ENCODE data around the gene EGLN2.
"Not testable (repeated sequence)": the region's sequence is repeated elsewhere in the genome, so short reads cannot be mapped to it uniquely, and the experiment has no call there.

Gene EGLN2

DNA sequence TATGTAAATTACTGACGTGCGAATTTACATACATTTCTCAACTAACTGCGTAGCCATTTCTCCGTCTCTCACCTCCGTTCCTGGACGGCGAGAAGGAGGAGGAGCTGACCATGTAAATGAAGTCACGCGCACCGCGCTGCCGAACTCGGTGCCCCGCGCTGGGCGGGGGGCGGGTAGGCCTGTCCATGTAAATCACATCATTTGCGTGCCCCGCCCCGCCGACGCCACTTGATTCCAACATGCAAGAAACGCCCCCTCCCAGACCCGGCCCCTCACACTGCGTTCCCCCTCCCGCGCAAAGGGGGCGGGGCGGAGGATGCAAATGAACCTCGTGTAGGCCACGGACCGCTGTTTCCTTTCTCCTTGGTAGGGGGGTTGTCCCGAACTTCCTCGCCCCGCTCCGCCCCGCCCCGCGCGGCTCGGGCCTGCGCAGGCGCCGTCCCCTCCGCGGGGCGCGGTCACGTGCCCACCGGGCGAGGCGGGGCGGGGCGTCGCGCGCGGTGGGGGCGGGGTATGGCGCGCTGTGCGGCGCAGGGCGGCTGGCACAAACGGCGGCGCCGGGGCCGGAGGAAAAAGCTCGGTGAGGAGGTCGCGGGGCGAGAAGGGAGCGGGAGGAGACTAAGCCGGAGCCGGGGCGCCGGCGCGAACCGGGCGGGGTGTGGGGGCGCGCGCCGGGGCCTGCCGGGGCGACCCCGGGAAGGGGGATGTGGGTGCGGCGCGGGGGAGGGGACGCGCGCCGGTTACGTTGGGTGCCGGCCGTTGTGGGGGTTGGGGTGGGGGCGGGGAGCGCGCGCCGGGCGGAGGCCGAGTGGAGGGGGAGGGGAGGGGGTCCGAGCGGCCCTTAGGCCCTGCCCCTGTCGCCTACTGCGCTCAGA lies at the start of gene EGLN2:
EGLN2 (plus strand) TSS at position 509 of the 875 bp plus-strand sequence. CDS start 1,382 bp downstream, outside the sequence.
- DNase-seq, result peak; percentile 100

DNA sequence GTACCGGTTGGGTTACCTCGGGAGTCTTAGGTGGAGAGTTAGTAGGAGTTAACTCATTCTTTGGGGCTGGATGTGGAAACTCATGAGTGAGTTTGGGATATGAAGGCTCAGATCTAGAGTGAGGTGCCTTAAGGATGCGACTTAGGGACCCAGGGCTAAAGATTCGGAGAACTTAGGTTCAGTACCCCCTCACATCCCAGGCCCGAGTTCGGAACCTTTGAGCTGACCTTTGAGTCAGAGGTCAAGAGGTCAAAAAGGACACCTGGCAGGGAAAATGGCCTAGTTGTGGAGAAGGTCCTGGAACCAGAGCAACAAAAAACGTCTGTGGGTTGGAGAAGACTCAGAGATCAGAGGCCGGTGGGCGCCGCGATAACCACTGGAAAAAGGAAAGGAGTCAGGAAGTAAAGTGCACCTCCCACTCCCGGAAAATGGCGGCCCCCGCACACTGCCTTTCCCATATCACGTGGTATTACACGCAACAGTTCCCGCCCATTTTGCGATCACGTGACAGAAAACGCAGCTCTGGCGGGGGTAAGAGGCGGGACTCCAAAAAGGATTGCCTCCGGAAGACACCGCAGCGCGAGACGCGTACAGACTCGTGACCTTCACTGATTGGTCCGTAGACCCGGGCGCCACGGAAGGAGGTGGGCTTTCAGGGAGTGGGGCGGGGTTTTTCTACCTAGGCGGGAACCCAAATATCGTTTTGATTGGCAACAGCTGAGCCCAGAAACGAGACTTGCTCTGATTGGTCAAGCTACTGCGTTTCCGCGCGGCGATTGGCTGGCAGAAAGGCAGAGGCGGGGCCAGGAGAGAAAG lies 48.7 kb upstream of the EGLN2 start, which contains the start of gene ACTMAP:
ACTMAP (minus strand) TSS at position 420 of the 816 bp plus-strand sequence. CDS start 674 bp downstream, outside the sequence.
- peak; percentile 100 for DNase-seq

DNA sequence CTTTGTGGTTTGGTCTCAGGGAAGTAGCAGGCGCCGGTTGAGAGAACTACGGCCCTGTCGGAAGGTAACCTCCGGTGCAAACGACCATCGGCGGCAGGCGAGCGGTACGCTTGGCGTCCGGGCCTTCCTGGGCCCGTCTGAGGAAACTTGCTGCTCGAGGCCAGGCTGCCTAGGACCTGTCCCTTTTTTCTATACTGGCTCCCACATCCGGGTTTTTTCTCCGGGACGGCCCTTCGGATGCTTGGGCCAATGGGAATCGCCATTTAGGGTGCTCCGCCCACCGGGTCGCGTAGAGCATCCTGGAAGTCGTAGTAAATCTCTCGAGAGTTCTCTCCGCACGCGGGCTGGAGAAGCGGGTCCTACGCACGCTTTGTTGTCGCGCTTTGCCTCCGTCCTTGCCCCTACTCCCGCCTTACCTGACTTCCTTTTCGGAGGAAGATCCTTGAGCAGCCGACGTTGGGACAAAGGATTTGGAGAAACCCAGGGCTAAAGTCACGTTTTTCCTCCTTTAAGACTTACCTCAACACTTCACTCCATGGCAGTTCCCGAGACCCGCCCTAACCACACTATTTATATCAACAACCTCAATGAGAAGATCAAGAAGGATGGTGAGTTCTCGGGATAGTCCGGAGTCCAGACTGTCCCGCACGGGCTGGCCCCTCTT lies 48.0 kb upstream of the EGLN2 start, which contains the start of gene SNRPA:
SNRPA (plus strand) TSS at position 330 of the 664 bp plus-strand sequence; CDS start at position 536, 206 bp downstream.
- DNase-seq, result peak; percentile 97

DNA sequence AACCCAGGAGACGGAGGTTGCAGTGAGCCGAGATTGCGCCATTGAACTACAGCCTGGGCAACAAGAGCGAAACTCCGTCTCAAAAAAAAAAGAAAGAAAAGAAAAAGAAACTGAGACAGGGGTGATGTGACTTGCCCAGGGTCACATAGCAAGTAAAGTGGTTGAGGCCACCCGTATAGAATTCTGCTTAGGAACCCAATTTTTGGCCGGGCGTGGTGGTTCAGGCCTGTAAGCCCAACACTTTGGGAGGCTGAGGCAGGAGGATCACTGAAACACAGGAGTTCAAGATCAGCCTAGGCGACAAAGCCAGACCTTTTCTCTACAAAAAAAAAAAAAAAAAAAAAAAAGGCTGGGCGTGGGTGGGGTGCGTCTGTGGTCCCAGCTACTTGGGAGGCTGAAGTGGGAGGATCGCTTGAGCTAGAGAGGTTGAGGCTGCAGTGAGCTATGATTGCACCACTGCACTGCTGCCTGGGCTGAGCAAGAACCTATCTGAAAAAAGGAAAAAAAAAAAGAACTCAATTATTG lies 46.7 kb upstream of the EGLN2 start:
- peak; percentile 26 for DNase-seq

- DNase-seq, result peak; percentile 31
These were observed 44.3 kb upstream of the EGLN2 start for GRCh38 chr19:40754611-40755247.

DNA sequence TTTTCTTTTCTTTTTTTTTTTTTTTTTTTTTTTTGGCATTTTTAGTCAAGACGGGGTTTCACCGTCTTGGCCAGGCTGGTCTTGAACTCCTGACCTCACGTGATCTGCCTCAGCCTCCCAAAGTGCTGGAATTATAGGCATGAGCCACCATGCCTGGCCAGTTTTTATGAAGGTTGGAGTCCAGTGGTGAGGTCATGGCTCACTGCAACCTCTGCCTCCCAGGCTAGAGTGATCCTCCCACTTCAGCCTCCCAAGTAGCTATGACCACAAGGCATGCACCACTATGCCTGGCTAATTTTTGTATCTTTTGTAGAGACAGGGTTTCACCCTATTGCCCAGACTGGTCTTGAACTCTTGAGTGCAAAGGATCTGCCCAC lies 43.8 kb upstream of the EGLN2 start:
- no peak for DNase-seq

DNA sequence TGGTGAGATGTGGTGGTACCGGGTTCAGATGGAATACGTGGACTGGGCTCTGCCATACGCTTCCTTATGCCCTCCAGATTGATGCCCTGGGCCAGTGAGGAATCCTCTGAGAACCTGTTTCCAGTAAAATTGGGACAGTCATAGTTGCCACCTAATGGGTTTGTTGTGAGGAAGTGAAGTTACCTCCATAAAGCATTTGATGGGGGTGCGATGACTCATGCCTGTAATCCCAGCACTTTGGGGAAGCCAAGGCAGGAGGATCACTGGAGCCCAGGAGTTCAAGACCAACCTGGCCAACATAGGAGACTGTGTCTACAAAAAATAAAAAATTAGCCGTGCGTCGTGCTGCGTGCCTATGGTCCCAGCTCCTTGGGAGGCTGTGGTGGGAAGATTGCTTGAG lies 43.2 kb upstream of the EGLN2 start:
- DNase-seq, result no peak

DNA sequence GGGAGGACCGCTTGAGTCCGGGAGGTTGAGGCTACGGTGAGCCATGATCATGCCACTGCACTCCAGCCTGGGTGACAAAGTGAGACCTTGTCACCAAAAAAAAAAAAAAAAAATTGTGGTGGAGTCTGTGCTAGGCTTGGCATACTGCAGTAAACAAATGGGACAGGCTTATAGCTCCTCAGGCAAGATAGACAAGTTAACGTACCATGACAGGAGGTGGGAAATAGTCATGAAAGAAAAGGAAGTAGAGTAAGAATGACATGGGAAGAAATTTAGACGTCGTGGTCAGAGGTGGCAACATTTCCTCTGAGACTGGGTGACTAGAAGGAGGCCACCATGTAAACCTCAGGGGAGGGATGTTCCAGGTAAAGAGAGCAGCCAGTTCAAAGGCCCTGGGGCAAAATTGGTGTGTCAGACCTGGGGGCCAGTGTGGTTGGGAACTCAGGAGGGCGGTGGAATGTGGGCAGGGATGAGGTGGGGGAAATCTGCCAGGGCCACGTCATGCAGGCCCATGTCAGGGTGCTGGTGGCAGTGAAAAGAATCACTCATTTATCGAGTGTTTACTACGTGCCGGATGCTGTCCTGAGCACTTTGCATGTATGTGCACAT lies 42.4 kb upstream of the EGLN2 start:
- DNase-seq, result peak; percentile 48

GRCh38 chr19:40758491-40758890 lies 40.5 kb upstream of the EGLN2 start:
- DNase-seq, result no peak

- DNase-seq, result no peak
These were observed 39.6 kb upstream of the EGLN2 start for GRCh38 chr19:40759352-40759751.

GRCh38 chr19:40762754-40763470 lies 36.1 kb upstream of the EGLN2 start:
- DNase-seq, result no peak

GRCh38 chr19:40763526-40763925 lies 35.5 kb upstream of the EGLN2 start:
- no peak for DNase-seq

- no peak for DNase-seq
These were observed 35.0 kb upstream of the EGLN2 start for GRCh38 chr19:40763963-40764362.

DNA sequence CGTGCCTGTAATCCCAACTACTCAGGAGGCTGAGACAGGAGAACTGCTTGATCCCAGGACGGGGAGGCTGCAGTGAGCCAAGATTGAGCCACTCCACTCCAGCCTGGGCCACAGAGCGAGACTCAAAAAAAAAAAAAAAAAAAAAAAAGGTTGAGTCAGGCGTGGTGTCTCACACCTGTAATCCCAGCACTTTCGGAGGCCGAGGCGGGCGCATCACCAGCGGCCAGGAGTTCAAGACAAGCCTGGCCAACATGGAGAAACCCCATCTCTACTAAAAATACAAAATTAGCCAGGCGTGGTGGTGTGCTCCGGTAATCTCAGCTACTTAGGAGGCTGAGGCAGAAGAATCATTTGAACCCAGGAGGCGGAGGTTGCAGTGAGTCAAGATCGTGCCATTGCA lies 32.6 kb upstream of the EGLN2 start:
- DNase-seq, result not testable (repeated sequence)

DNA sequence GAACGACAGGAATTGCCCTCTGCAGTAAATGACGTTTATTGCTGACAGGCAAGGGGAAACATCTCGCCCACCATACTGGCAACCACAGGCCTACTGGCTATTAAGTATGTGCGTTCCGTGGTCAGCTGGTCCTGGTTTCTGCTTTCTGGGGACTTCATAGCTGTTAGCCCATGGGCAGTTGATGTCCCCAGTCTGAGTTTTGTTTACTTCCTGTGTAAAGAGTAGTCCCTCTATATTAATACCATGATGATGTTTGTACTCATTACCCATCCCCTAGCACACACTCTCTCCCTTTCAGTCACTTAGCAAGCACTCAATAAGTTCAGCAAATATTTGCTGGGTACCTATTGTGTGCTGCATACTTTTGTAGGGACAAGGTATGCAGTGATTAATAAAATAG lies 30.1 kb upstream of the EGLN2 start:
- no peak for DNase-seq

DNA sequence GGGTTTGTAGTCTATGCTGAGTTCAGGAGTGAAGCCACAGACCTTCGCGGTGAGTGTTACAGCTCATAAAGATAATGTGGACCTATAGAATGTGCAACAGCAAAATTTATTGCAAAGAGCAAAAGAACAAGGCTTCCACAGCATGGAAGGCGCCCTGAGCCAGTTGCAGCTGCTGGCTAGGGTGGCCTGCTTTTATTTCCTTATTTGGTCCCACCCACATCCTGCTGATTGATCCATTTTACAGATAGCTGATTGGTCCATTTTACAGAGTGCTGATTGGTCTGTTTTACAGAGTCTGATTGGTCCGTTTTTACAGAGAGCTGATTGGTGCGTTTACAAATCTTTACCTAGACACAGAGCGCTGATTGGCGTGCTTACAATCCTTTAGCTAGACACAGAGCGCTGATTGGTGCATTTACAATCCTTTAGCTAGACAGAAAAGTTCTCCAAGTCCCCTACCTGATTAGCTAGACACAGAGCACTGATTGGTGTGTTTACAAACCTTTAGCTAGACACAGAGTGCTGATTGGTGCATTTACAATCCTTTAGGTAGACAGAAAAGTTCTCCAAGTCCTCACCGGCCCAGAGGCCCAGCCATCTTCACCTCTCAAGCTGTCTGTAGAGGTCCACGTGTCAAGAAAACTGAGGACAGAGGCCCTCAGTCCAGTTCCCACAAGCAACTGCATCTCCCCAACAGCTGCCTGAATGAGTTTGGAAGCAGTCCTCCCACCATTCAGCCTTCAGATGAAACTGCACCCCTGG lies 27.7 kb upstream of the EGLN2 start:
- peak; percentile 27 for DNase-seq

DNA sequence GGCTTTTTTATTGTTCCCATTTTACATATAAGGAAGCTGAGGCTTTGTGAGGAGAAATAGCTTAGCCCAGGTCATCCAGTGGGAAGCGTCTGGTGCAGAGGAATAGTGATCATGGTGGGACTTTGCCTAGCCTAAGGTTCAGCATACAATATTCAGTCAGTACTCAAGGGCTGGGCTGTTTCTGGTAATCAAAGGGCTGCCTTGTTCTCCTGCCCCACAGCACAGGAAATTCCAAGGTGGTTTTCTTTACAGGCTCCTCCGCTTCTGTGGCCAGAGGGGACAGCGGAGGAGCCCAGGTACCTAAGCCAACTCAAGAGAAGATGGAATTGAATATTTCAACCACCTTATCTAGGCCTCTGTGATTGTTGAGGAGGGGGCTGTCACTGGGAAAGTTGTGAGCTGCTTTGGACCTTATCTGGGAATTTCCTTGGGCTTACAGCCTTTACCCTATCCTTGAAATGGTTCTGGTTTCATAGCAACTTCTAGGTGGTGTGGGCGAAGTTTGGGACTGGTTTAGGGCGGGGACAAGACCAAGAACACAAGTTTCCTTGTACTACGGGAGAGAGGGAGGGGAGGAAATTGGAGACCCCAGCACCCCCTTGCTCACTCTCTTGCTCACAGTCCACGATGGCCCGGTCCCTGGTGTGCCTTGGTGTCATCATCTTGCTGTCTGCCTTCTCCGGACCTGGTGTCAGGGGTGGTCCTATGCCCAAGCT lies 23.9 kb upstream of the EGLN2 start, which contains the start of gene MIA:
MIA (plus strand) TSS at position 606 of the 716 bp plus-strand sequence; CDS start at position 628, 22 bp downstream.
- DNase-seq, result no peak

GRCh38 chr19:40775632-40776022 lies 23.4 kb upstream of the EGLN2 start:
- DNase-seq, result no peak

GRCh38 chr19:40776364-40776763 lies 22.6 kb upstream of the EGLN2 start:
- no peak for DNase-seq

All from CD4-positive, alpha-beta T cell treated with Interleukin-4 for 4 hours (primary cell).